IPS-15b (cell line): ENCODE results near the gene EGF.
"Not testable (repeated sequence)": the region's sequence is repeated elsewhere in the genome, so short reads cannot be mapped to it uniquely, and the experiment has no call there.

Experiments
- H3K27me3 ChIP-seq: one replicate; pipeline ENCODE4 v1.6.1; 2013; ENCODE audit warnings: low read length; ENCODE audit not compliant: control insufficient read depth, insufficient read depth
- H3K36me3 ChIP-seq: one replicate; pipeline ENCODE4 v1.6.1; 2013; ENCODE audit warnings: low read length; ENCODE audit not compliant: control insufficient read depth, insufficient read depth
- H3K4me1 ChIP-seq: one replicate; pipeline ENCODE4 v1.6.1; 2013; ENCODE audit warnings: mild to moderate bottlenecking, low read length; ENCODE audit not compliant: control insufficient read depth, insufficient read depth
- H3K4me3 ChIP-seq: one replicate; pipeline ENCODE4 v1.5.1; 2013; ENCODE audit warnings: low read depth, low read length
- H3K9ac ChIP-seq: one replicate; pipeline ENCODE4 v1.6.1; 2013; ENCODE audit warnings: low read depth, mild to moderate bottlenecking, low read length
- H3K9me3 ChIP-seq: one replicate; pipeline ENCODE4 v1.6.1; 2013; ENCODE audit warnings: mild to moderate bottlenecking, low read length; ENCODE audit not compliant: control insufficient read depth, insufficient read depth

The EGF gene

DNA sequence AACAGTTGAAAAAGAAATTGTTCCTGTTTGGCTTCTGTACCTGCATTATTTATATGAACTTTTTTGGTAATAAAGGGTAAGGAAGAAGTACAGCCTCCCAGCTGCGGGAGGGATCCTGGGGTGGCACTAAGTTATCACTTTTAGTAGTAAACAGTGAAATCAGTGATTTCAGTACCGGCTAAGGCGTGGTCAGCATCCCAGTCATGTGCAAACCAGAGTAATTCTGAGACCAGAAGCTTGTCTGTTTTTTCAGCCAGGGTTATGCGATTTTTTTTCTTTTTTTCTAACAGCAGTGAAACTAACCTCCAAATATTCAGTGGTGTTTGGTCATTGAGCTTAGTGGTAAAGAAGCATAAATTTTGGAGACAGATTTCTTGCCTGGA lies 3.3 kb downstream of the EGF start:
- Histone ChIP-seq H3K36me3 (no peaks in the 10 kb centered on the region), H3K4me3 (no peak overlapping the region), H3K9me3 (no peaks in the 10 kb centered on the region), H3K4me1 (peaks cover 20% of the 10 kb centered on the region), H3K27me3 (no peaks in the 10 kb centered on the region), H3K9ac (no peak overlapping the region)

DNA sequence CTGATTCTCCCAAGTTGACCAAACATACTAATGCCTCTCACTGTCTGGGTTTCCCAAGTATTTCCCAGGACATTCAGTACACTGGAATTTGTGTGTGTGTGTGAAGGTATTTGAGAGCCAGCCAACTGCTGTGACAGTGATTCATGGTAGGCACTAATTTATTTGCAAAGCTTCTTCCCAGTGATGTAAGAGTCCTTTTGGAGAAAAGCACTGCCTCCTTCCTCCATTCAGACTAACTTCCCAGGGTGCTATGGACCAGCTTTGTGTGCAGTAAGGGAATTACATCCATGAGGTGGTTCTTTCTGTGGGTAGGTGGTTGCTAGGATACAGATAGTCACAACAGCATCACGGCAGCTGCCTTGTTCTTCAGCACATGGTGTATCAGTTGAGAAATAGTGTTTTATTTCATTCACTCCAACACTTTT lies 8.7 kb downstream of the EGF start:
- H3K27me3 ChIP-seq = no peaks in the 10 kb centered on the region
- no peaks in the 10 kb centered on the region for H3K9me3 ChIP-seq
- no peak overlapping the region for H3K9ac ChIP-seq
- no peak overlapping the region for H3K4me3 ChIP-seq
- H3K36me3 ChIP-seq = no peaks in the 10 kb centered on the region
- H3K4me1 ChIP-seq = no peaks in the 10 kb centered on the region

DNA sequence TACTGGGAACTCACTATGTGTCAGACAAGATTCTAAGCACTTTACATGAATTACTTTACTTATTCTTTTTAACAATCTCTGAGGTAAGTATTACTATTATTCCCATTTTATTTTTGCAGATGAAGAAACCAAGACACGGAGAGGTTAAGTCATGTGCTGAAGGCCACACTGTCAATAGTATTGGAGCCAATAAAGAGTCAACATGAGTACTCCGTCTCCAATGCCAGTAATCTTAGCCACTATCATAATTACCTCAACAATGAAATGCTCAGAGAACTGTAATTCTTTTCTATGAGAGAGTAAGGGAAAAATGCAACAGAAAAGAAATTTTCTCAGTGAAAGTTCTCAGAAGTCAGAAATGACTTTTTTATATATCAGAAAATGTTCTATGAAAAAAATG lies 12.7 kb downstream of the EGF start:
- Histone ChIP-seq H3K4me3 (no peak overlapping the region), H3K9me3 (no peaks in the 10 kb centered on the region), H3K9ac (no peak overlapping the region), H3K4me1 (peaks cover 4% of the 10 kb centered on the region), H3K36me3 (no peaks in the 10 kb centered on the region), H3K27me3 (no peaks in the 10 kb centered on the region)

DNA sequence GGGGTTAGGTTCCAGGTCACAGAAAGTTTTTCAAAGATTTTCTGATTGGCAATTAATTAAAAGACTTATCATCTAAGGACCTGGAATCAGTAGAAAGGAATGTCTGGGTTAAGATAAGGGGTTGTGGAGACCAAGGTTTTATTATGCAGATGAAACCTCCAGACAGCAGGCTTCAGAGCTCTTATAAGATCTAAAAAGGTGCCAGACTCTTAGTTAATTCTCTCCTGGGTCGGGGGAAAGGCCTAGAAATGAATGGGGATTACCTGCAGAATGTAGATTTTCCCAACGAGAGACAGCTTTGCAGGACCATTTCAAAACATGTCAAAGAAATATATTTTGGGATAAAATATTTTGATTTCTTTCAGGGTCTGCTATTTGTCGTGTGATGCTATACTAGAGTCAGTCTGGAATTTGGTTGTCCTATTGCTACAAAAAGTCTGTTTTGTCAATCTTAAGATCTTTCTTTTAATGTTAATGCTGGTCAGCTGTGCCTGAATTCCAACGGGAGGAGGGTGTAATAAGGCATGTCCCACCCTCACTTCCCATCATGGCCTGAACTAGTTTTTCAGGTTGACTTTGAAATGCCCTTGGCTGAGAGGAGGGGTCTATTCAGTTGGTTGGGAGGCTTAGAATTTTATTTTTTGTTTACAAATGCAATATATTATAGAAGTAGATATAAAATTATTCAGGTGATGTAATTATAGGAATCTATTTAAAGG lies 15.8 kb downstream of the EGF start:
- no peaks in the 10 kb centered on the region for H3K9me3 ChIP-seq
- no peaks in the 10 kb centered on the region for H3K27me3 ChIP-seq
- no peaks in the 10 kb centered on the region for H3K36me3 ChIP-seq
- no peak overlapping the region for H3K4me3 ChIP-seq
- no peak overlapping the region for H3K9ac ChIP-seq
- peaks cover 4% of the 10 kb centered on the region for H3K4me1 ChIP-seq

DNA sequence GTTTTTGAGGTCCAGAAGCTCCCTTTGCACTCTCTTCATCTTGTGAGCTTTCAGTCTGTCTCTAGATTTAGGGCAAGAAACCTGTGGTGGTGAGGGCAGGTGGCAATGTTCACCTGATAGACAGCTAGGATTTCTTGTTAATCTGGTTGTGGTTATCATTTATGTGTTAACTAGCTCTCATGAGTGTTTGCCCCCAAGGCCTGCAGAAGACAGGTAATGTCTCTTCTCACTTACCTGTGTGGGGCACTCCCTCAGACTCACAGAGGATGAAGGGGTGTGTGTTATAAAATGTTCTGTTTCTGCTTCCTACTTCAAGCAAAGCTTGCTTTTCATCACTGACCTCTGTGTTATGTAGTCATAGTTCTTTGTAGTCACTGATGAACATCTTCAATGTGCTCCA lies 17.8 kb downstream of the EGF start:
- no peaks in the 10 kb centered on the region for H3K27me3 ChIP-seq
- no peaks in the 10 kb centered on the region for H3K36me3 ChIP-seq
- H3K9ac ChIP-seq = no peak overlapping the region
- peaks cover 4% of the 10 kb centered on the region for H3K4me1 ChIP-seq
- H3K9me3 ChIP-seq = no peaks in the 10 kb centered on the region
- no peak overlapping the region for H3K4me3 ChIP-seq

DNA sequence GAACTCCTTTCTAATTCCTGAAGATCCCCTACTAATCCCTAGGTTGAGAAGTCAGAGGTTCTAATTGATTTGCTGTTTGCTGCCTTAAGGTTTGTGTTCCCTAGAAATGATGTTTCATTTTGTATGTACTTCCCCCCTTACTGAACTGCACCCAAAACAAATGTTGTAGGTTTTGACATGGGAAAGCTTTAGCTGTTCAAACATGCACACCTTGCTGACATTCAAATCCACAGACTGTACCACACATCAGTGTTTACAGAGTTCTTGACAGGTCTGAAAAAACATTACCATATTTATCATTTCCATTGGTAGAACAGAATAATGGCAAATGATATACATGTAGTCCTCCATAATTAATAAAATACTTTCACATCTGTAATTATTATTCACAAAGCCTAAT lies 18.2 kb downstream of the EGF start:
- Histone ChIP-seq H3K9me3 (no peaks in the 10 kb centered on the region), H3K4me3 (no peak overlapping the region), H3K4me1 (peaks cover 4% of the 10 kb centered on the region), H3K36me3 (no peaks in the 10 kb centered on the region), H3K9ac (no peak overlapping the region), H3K27me3 (no peaks in the 10 kb centered on the region)

DNA sequence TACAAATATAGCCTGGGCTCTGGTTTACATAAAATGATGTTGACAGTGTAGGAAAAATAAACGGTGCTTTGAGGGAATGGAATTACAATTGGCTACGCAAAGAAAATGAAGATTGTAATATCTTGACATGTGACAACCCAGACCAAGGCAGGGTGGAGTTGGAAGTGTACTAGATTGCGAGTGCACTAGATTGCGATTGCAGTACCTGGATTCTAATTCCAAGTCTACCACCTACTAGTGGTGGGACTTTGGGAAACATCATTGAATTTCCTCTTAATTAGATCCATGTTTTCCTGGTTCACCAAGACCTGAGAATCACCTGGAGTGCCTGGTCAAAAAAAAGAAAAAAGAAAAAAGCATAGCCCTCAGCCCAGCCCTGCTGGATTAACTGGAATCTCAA lies 18.6 kb downstream of the EGF start:
- Histone ChIP-seq H3K9ac (no peak overlapping the region), H3K9me3 (no peaks in the 10 kb centered on the region), H3K36me3 (no peaks in the 10 kb centered on the region), H3K4me3 (no peak overlapping the region), H3K4me1 (peaks cover 4% of the 10 kb centered on the region), H3K27me3 (no peaks in the 10 kb centered on the region)

DNA sequence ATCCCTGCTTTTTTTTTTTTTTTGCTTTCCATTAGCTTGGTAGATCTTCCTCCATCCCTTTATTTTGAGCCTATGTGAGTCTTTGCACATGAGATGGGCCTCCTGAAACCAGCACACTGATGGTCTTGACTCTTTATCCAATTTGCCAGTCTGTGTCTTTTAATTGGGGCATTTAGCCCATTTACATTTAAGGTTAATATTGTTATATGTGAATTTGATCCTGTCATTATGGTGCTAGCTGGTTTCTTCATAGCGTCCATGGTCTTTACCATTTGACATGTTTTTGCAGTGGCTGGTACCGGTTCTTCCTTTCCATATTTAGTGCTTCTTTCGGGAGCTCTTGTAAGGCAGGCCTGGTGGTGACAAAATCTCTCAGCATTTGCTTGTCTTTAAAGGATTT lies 24.7 kb downstream of the EGF start:
- not testable (repeated sequence) for H3K4me1 ChIP-seq, H3K9me3 ChIP-seq, H3K4me3 ChIP-seq, H3K36me3 ChIP-seq, H3K9ac ChIP-seq, H3K27me3 ChIP-seq

DNA sequence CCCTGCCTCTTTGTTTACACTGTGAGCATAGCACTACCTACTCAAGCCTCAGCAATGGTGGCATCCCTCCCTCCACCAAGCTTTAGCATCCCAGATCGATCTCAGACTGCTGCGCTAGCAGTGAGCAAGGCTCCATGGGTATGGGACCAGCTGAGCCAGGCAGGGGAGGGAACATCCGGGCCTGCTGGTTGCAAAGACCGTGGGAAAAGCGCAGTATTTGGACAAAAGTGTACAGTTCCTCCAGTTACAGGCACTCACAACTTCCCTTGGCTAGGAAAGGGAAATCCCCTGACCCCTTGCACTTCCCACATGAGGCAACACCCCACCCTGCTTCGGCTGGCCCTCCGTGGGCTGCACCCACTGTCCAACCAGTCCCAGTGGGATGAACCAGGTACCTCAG lies 26.5 kb downstream of the EGF start:
- Histone ChIP-seq H3K9me3 (no peaks in the 10 kb centered on the region), H3K4me3 (no peak overlapping the region), H3K9ac (no peak overlapping the region), H3K27me3 (no peaks in the 10 kb centered on the region), H3K4me1 (no peaks in the 10 kb centered on the region), H3K36me3 (no peaks in the 10 kb centered on the region)

DNA sequence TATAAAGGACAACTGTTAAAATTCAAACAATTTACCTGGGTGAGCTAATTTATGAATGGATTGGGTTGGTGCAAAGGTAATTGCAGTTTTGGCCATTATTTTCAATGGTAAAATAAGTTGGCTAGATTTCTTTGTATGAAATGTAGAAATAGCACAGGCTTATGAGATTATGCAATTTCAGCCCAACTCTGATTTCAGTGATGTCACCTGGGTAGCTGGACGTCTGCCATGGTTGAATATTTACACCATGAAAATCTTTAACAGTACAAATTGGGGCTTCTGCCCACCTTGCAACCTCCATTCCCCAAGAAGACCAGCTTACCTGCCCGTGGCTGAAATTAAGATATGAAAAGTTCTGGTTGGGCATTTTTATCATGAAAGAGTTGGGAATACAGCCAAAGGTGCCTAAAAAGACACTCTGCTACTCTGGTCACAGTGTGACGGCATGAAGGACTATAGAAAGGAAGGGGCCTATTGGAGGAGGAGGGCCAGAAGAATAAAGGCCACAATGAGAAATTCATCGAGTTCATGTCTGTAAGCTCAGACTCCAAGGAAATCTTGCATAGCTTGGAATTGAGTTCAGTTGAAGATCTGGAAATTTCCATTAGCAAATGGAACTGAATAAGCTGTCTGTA lies 29.7 kb downstream of the EGF start:
- no peak overlapping the region for H3K4me3 ChIP-seq
- H3K4me1 ChIP-seq = no peaks in the 10 kb centered on the region
- no peak overlapping the region for H3K9ac ChIP-seq
- no peaks in the 10 kb centered on the region for H3K9me3 ChIP-seq
- H3K27me3 ChIP-seq = no peaks in the 10 kb centered on the region
- H3K36me3 ChIP-seq = no peaks in the 10 kb centered on the region

DNA sequence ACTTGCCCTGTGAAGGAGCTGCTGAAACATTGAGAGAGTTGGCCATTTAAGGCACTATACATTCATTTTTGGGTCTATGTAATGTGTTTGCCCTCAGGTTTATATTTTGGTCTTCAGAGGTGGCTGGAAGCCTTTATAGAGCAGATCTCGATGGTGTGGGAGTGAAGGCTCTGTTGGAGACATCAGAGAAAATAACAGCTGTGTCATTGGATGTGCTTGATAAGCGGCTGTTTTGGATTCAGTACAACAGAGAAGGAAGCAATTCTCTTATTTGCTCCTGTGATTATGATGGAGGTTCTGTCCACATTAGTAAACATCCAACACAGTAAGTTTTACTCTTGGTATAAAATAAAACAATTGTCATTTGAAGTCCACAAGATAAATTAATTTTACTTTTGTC lies 31.1 kb downstream of the EGF start:
- no peaks in the 10 kb centered on the region for H3K4me1 ChIP-seq
- no peaks in the 10 kb centered on the region for H3K36me3 ChIP-seq
- H3K4me3 ChIP-seq = no peak overlapping the region
- H3K9me3 ChIP-seq = no peaks in the 10 kb centered on the region
- no peaks in the 10 kb centered on the region for H3K27me3 ChIP-seq
- no peak overlapping the region for H3K9ac ChIP-seq

DNA sequence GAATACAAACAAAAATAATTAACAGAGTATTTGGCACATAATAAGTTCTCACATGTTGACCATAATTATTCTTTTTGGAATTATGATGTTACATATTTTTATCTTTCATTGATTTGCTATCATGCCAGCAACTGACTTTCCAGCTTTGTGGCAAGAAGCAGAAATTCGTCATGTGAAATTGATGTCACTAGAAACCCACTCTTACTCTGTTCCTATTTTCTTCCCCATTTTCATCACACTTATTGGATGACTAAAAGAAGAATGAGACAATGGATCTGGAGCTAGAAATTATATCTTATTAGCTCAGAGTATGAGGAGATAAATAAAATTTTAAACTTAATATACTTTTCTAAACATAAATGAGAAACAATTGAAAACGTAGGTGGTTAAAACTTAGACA lies 31.9 kb downstream of the EGF start:
- no peak overlapping the region for H3K9ac ChIP-seq
- H3K9me3 ChIP-seq = no peaks in the 10 kb centered on the region
- H3K4me3 ChIP-seq = no peak overlapping the region
- H3K27me3 ChIP-seq = no peaks in the 10 kb centered on the region
- no peaks in the 10 kb centered on the region for H3K36me3 ChIP-seq
- H3K4me1 ChIP-seq = no peaks in the 10 kb centered on the region
